GM21447 (cell line): ENCODE measurements around the gene ARCN1.
"Not testable (repeated sequence)": the region's sequence is repeated elsewhere in the genome, so short reads cannot be mapped to it uniquely, and the experiment has no call there.

Source experiments
- ATAC-seq: cut with Tn5 transposase; IDR thresholded peaks from one replicate; pipeline ENCODE4 v1.9.1; 2021; ENCODE audit not compliant: unreplicated experiment

The ARCN1 gene

DNA sequence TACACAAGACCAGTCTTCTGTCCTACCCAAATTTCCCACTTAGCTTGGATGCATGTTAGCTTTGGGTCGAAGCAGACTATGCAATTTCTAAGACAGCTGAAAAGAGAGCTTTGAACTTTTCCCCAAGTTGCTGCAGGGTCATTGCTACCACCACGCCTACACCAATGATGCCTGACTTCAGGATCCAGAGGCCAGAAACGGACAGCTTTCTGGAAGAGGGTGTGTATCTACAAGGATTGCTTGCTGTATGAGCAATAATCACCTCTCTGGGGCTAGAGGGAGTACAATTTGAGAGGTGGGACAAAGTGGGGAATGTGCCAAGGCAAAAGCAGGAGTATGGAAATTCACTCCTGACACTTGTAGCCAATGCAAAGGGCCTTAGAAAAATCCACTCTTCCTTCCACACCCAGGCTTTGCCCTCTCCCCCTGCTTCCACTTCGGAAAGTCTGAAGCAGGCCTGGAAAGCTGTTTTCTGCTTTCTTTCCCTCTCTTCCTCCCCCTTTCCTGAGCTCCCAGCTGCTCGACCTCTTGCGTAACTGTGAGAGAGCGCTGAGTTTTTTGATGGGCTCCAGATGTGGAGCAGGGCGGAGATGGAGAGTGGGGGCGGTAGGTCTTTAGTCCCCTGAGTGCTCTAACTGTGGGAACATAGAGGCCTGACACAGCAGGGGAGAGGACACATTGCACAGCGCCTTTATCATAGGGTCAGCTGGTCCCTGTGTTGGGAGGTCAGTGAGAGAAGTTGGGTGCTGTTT, 33.1 kb downstream of the ARCN1 start:
- no peak for ATAC-seq

DNA sequence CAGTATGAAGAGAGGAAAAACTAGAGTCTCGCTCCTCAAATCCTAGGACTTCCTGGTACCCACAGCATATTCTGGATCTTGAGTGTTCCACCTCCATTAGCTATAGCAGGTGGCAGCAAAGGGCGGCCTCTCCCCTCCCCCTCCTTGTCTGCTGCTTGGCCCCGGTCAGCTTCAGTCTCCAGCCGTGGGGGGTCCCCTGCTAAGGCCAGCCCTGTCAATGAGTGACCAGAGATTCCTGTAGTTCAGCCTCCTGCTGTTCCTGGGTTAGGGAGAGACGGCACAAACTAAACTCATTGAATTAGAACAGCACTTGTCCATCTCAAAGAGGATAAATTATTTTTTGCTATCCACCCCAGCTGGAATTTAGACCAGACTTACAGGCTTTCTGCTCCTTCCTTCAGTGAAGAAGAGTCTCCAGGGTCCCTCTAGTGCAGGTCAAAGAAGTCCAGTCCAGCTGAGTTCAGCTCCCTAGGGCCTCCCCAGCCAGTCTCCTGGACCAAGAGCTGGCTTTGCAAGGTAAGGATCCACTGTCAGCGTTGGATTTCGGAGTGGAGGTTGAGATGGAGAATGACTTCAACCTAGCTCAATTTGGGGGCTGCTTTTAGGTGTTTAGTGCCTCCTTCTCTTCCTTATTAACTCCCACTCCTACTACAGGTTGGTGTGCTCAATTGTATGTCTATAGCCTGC, 34.1 kb downstream of the ARCN1 start:
- ATAC-seq: no peak

DNA sequence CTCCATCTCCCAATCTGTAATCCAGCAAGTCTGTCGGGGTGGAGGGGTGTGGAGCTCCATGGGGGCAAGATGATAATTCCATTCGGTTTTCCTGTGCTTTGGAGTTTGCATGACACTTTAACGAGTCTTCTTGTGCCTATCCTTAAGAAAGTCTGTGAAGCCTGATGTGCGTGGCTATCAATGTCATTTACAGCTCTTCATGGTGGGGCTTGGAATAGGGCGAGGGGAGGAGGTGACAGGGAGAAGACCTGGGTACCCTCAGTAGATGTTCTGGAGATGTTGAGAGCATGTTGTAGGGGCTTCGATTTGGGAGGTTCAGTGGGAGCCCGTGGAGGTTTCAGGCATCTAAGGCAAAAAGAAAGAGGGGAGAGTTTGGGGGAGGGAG, 34.6 kb downstream of the ARCN1 start:
- ATAC-seq: no peak

DNA sequence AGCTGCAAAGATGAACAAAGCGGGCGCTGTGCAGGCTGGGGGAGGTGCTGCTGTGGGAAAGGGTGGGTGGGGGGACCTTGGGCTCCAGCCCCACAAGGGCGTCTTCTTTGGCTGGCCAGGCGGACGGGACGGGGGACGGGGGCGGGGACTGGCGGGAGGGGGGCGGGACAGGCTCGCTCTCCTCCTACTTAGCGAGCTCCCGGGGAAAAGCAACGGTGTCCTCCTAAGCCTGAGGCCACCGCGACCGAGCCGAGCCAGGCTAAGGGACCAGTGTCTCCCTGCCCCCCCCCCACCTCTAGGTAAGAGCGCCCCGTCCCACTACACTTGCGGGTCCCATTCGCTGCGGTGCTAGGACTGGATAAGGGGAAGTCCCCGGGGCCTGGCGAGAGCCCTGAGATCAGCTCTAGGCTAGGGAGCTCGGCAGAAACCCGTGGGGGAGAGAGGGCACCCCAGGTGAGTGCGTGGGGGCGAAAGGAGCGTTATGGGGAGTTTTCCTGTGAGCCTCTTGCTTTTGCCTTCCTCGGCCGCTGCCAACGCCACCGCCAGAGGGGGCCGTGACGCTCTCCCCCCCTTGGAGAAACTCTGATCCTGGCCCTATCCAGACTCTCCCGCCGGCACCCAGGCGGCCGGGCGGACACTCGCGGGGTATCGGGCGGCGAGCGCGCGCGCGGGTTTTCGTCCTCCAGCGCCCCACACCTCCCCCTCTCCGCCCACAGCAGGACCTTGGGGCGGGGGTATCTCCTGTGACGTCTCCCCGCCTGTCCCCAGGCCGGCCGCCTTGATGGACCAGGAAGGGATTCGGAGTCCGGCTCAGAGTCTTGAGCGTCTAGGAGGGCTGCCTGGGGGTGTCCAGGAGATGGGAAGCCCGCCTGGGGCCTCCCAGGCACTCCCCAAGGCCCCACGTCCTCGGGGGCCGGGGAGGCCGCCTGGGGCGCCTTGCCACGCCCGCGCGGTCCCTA, 35.5 kb downstream of the ARCN1 start, which contains the start of gene PHLDB1:
Gene PHLDB1 (plus strand): TSS at position 215 of the 959 bp plus-strand sequence. CDS start 6,222 bp downstream, outside the sequence.
- ATAC-seq: no peak

DNA sequence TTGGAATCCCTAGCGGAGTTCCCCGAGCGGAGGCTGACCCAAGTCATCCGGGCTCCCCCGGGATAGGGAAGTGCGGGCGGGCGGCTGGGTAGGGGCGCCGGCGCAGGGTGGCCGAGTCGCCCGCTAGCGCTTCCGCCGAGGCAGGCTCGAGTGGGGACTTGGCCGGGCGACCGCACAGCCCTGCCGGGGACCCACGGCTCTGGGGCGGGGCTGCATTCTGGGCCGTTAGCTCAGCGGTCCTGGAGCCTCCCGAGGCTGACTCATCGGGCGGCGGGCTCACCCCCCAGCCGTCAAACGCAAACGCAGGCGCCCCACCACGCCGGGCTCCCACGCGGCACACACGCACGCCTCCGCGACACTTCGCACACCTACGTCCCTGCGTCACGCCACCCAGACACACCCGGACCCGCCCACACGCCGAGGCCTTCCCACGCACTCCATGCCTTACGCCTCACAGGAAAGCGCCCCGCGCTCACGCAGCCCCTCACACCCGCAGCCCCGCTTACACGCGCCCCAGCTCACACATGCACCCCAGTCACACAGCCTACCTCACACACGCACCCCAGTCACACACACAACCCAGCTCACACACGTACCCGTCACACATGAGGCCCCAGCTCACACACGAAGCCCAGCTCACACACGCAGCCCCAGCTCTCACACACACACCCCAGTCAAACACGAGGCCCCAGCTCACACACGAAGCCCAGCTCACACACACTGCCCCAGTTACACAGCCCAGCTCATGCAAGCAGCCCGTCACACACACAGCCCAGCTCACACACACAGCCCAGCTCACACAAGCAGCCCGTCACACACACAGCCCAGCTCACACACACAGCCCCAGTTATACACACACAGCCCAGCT, 36.4 kb downstream of the ARCN1 start:
- ATAC-seq: no peak

DNA sequence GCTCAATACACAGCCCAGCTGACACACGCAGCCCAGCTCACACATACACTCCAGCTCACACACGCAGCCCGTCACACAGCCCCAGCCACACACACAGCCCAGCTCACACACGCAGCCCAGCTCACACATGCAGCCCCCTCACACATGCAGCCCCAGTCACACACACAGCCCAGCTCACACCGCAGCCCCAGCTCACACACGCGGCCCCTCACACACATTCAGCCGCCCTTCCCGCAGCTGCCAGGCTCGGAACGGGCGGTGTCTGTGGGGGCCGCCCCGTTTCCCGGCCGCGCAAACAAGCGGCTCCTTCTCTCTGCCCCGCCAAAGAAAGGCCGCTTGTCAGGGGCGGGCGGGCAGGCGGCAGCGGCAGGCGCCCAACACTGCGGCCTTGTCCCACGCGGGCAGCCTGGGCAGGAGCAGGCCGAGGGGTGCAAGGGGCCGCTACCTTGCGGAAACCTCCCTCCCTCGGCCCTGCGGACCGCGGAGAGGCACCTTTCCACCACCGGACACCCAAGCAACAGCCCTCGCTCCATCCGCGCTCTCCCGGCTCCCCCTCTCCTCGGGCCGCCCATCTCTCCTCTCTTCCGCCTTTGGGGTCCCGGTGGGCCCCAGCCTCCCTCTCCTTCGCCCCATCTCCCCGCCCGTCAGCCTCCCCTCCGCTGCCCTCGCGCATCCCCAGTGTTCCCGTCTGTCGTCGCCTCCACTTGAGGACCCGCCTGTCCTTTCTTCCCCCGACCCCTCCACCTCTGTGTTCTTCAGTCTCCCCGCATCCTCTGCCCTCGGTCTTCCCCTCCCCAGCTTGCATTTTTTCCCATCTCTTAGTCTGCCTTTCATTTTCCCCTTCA, 37.4 kb downstream of the ARCN1 start:
- no peak for ATAC-seq

DNA sequence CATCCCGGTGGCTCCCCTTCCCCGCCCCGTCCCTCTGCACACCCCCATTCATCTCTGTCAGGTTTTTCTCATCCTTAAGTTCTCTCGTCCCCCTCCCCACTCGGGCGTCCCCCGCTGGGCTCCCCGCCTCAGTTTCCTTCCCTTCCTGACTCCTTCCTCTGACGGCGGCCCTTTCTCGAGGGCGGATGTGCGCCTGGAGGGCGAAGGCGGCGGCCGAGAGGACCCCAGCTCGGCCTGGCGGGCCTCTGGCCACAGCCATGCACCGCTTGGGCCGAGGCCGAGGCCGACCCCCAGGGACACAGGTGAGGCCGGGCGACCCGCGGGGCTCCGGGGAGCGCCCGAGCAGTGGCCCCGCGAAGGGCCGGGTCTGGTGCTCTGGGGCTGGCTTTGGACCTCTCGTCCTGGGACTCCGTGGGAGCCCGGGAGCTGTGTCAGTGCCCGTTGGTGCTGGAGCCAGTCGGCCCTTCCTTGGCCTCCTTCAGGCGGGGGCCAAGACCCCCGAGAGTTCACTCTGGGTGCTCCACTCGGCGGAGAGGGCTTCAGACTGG, 38.1 kb downstream of the ARCN1 start:
- no peak for ATAC-seq

DNA sequence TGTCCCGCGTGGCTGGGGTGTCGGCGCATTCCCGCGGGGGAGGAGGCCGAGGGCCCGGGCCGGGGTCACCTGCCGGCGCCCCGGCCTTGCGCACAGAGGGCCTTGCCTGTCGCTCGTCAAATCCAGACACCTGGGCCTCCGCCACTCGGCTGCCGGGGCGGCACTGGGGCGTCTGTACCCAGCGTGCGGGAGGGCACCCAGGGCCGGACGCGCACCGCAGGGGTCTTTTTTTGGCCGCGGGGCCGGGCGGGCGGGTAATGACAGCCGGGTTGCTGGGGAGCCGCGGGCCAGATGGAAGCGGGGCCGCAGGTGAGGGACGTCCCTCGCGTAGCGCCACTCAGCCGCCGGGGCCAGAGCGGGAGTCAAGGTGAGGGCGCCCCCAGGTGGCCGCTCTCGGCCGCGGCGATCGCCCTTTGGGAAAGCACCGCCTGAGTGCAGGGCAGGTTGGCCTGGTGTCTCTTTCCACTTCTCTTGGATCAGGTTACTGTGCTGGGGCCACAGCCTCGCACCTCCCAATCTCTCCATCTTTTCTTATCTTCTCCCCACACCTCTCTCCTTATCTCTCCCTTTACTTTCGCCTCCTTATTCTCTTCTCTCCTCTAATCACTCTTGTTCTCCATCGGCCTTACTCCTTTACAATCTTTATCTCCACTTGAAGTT, 38.7 kb downstream of the ARCN1 start:
- no peak for ATAC-seq

DNA sequence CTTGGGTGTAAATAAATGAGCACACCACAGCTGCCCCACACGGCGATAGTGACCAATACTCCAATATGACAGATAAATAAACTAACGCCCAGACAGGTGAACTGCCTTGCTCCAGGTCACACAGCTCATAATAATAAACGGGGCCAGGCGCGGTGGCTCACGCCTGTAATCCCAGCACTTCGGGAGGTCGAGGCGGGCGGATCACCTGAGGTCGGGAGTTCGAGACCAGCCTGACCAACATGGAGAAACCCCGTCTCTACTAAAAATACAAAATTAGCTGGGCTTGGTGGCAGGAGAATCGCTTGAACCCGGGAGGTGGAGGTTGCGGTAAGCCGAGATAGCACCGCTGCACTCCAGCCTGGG, 39.2 kb downstream of the ARCN1 start:
- not testable (repeated sequence) for ATAC-seq

DNA sequence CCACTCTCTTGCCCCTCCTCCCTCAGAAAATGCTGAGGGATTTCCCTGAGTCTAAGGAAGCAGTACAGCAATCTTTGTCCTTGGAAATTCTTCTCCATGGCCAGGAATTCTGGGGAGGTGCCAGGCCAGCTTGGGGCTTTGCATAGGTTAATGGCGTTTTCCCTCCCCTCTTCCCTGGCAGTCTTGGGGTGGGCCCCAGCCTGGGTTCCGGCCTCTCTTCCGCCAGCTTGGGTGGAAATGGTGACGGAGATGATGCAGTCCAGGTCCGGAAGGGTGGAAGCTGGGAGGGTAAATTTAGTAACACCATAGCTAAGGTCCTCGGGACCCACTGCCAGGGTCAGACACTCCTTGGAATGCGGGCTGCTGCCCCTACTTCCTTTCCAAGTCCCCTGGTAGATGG, 40.2 kb downstream of the ARCN1 start:
- no peak for ATAC-seq

DNA sequence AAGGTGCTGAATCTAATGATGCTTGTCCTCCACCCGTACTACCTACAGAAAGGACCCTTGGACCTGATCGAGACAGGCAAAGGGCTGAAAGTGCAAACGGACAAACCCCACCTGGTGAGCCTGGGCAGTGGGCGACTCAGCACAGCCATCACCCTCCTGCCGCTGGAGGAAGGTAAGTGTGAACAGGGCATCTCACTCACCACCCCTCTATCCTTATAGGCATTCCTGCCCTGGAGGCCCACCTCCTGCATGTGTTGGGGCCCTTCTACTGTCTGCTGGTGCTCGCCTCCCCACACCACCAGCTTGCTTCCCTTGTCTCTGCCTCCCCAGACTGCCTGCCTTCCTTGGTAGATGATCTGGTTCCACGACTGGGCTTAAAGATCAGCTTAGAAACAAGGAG, 42.3 kb downstream of the ARCN1 start:
- no peak for ATAC-seq

DNA sequence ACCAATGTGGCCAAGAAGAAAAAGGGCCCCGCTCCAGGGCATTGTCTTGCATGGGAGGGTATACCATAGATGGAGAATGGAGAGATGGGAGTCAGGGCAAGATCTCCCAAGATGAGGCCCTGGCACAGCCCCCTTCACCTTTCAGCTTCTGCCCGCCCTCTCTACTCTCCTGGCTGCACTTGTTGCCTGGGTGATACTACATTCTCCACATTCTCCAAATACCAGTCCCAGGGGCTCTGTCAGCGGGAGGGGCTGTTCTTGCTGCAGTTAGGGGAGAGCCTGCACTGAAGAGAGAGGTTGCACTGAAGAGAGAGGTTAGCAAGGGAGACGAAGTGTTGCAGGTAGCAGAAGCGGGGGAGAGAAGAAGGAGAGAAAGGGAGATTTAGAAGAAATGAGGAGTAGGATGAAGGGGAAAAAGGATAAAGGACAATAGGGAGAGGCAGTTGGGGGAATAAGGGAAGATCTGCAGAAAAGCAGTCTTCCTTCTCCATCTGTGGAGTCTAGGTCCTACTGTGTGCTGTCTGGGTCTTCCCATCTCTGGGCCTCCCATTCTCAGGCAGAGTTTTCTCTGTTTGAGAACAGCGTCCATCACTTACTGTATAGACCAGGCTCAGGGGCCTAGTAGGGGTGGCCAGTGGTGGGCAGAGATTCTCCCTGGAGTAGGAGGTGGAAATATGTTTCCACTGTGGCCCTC, 43.2 kb downstream of the ARCN1 start:
- no peak for ATAC-seq

DNA sequence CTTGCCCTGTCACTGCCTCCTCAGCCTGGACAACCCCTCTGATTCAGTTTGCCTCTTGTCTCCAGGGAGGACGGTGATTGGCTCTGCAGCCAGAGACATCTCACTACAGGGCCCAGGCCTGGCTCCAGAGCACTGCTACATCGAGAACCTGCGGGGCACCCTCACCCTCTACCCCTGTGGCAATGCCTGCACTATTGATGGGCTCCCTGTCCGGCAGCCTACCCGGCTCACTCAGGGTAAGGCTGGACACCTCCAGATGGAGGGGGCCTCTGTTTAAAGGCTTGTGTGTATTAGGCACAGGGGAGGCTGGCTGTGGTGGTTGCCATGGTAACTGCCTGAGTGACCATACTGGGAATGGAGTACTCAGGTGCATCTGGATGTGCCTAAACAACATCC, 43.8 kb downstream of the ARCN1 start:
- ATAC-seq: no peak

DNA sequence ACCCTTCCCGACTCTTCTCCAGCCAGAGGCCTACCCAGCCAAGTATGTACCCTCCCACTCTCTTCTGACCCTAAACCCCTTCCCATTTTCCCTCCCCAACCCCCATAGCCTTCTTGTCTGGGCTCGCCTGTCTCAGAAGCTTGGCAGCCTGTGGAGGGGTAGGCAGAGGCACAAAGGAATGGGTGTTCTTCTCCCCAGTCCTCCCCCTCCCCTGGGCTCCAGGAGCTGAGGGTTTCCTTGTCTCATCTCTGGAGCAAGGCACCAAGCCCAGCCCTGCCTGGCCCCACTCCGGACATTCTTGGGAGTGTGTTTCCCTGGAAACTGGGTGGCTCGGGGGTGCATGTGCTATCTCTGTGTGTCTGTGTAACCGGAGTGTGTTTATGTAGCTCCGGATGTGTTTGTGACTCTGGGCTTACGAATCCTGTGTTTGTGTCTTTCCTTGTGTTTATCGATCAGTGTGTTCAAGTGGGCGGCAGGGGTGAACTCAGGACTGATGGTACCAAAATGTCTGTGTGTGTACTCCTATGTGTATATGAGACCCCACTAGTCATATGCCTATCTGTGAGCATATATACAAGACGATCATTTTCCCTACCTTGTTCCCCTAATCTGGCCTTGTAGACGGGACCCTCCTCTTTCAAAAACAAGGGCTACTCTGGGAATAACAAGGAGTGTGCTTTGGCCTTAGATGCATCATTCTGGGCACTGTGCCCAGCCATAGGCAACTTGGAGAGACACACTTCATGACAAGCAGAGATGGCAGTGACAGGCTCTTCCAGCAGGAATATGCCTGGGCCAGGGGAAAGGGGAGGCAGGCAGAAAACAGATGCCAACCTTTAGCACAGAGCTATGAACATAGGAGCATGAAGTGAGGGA, 46.1 kb downstream of the ARCN1 start:
- no peak for ATAC-seq

DNA sequence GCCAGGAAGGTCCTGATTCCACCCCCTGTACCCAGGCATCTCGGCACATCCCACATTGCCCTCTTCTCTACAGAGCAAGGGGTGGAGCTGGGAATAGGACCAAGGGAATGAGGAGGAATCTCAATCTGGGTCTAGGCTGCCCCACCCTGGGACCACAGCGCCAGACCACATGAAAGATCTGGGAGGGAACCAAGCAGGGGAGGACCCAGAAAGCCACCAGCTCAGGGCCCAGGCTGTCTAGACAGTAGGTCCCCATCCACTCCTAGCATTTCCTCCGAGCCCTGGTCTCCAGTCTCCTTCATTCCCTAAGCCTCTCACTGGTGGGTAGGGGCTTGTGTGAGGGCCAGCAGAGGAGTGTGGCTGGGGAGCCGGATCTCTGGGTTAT, 46.8 kb downstream of the ARCN1 start:
- ATAC-seq: no peak

DNA sequence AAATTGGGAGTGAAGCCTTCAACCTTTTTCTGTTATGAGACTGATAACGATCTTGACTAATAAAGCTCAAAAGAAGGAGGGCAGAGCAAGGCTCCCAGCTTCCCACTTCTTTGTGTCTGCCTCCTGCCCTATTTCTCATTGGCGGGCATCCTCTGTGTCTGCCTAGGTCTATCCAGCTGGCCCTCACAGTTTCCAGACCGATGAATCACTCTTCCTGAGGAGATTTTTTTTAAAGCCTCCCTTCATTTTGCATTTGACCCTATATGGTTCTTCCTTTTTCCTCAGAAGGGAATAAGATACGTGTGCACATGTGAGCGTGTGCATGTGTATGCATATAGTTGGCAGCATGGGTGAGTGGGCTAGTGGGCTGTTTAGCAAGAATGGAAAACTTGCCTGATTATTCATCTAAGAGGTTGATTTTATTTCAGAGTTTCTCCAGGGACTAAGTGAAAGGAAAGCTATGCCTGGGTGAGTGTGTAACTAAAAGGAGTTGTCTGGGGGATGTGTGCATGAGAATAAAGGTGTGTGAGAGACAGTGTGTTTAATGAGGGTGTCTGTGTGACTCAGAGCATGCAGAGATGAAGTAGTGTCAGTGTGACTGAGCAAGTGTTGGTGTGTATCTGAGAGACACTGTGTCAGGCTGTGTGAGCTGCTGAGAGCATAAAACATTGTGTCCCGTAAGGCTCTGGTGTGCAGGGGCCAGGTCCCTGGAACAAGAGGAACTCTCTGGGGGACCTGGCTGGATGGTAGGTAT, 47.4 kb downstream of the ARCN1 start:
- no peak for ATAC-seq
